Panc1 (cell line): ENCODE measurements around the gene MSH3. TPM values are rescaled to one million over a fixed set of nuclear protein-coding genes. Genes with fewer than 3 reads are reported as not detected.

Experiments used
- ATAC-seq: fragments of 200-7000 bp; cut with Tn5 transposase; 2 replicates; pipeline ENCODE4 v1.9.1; 2020; ENCODE audit warnings: mild to moderate bottlenecking, moderate library complexity
- BruUV-seq: library from RNA; stranded (reverse); fragments of 400-500 nt; replicated peaks from 2 replicates; lab custom pipeline; 2021; lab: Mats Ljungman, UMichigan
- CTCF ChIA-PET: fragments of 300-600 bp; sonication (Branson Sonifier 250); formaldehyde crosslinking; loops from one replicate; lab custom pipeline; 2022; ENCODE audit warnings: antibody characterized with exemption; lab: Charles Lee
- POLR2A ChIA-PET: fragments of 300-600 bp; sonication (Branson Sonifier 250); formaldehyde crosslinking; loops from one replicate; lab custom pipeline; 2022; ENCODE audit warnings: antibody characterized with exemption; lab: Charles Lee
- DNase-seq: peaks from one replicate; pipeline ENCODE4 v3.0.0-alpha.2; 2010; ENCODE audit warnings: low read depth, low spot score
- H3K27ac ChIP-seq: 2 replicates; pipeline ENCODE4 v1.5.1; 2011; ENCODE audit warnings: mild to moderate bottlenecking, low read length, inconsistent platforms
- H3K27me3 ChIP-seq: fragments of 200-500 bp; sonication (Bioruptor generic); 2 replicates; pipeline ENCODE4 v1.6.0; 2014; ENCODE audit warnings: low read length, inconsistent platforms; ENCODE audit not compliant: control insufficient read depth, insufficient read depth
- H3K36me3 ChIP-seq: fragments of 200-500 bp; sonication (Bioruptor generic); 2 replicates; pipeline ENCODE4 v1.5.1; 2014; ENCODE audit warnings: inconsistent platforms, mild to moderate bottlenecking, low read length, moderate library complexity; ENCODE audit not compliant: control insufficient read depth, insufficient read depth
- H3K4me1 ChIP-seq: 2 replicates; pipeline ENCODE4 v1.5.1; 2011; ENCODE audit warnings: inconsistent platforms, mild to moderate bottlenecking, low read length, moderate library complexity; ENCODE audit not compliant: control insufficient read depth, insufficient read depth
- H3K4me3 ChIP-seq, 2 experiments: 2 replicates each; pipeline ENCODE4 v1.5.1; 2011 to 2012; ENCODE audit warnings: low read depth in 2 of 2, low read length in 2 of 2, mild to moderate bottlenecking in 2 of 2, inconsistent platforms in 1 of 2, moderate library complexity in 1 of 2
- H3K9me3 ChIP-seq: fragments of 200-500 bp; sonication (Bioruptor generic); 2 replicates; pipeline ENCODE4 v1.5.1; 2014; ENCODE audit warnings: low read depth, mild to moderate bottlenecking, inconsistent platforms, low read length, moderate library complexity; ENCODE audit not compliant: control insufficient read depth, insufficient read depth
- POLR2AphosphoS5 ChIP-seq: IDR thresholded peaks from 2 replicates; pipeline ENCODE4 v1.6.1; 2012; ENCODE audit warnings: mild to moderate bottlenecking, low read depth, low read length, moderate library complexity
- SIN3A ChIP-seq: IDR thresholded peaks from 2 replicates; pipeline ENCODE4 v1.6.1; 2012; ENCODE audit warnings: low read depth, mild to moderate bottlenecking, low read length, moderate library complexity, borderline replicate concordance; ENCODE audit not compliant: insufficient read depth
- TCF7L2 ChIP-seq: IDR thresholded peaks from 2 replicates; pipeline ENCODE4 v1.6.1; 2011; ENCODE audit warnings: mild to moderate bottlenecking, low read depth, low read length, inconsistent platforms
- in situ Hi-C: cut with HindIII; loops from 2 replicates; pipeline ENCODE4 v1.10.0; 2016; ENCODE audit warnings: low sequenced_read_pairs, low pct_unique_long_range_greater_than_20kb
- intact Hi-C: fragments of 100-400 bp; cut with micrococcal nuclease; formaldehyde crosslinking; loops from one replicate; pipeline ENCODE4 v1.10.0; 2022; ENCODE audit not compliant: unreplicated experiment
- total RNA-seq: library from RNA; stranded (reverse); gene quantifications from one replicate; pipeline ENCODE4 v1.2.1, GENCODE V29; 2021; ENCODE audit not compliant: unreplicated experiment
- TF ChIP-seq, protein P1 (sequence below): fragments of 450-650 bp; IDR thresholded peaks from 2 replicates; pipeline ENCODE4 v1.5.1; 2017; ENCODE audit warnings: mild to moderate bottlenecking
- TF ChIP-seq, protein P2 (sequence below), 2 experiments: IDR thresholded peaks; 2 replicates each; pipeline ENCODE4 v1.6.1; 2011 to 2012; ENCODE audit warnings: low read depth in 2 of 2, control low read depth in 1 of 2, low read length in 1 of 2, mild to moderate bottlenecking in 1 of 2, moderate library complexity in 1 of 2; ENCODE audit not compliant: insufficient read depth in 1 of 2

The MSH3 gene
- total RNA-seq, 1 experiment from 2014 or later = 18.9 TPM

DNA sequence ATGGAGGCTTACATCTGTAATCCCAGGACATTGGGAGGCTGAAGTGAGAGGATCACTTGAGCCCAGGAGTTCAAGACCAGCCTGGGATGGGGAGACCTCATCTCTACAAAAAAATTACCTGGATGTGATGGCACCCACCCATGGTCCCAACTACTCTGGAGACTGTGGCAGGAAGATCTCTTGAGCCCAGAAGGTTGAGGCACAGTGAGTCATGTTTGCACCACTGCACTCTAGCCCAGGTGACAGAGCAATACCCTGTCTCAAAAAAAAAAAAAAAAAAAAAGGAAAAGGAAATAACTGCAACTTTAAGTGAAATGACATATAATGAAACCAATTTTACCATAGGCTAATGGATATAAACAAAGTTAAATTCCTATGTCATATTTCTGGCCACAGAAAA is 152.5 kb downstream of the MSH3 start:
- ChIA-PET POLR2A (no interaction called here), CTCF (no interaction called here)
- Histone ChIP-seq H3K9me3 (no peaks in the 10 kb centered on the region), H3K27me3 (no peaks in the 10 kb centered on the region), H3K27ac (no peak overlapping the region), H3K36me3 (no peaks in the 10 kb centered on the region; the same call in 1 of the 2 replicates), H3K4me3 (no peak overlapping the region), H3K4me1 (no peaks in the 10 kb centered on the region)
- BruUV-seq = no TSS peak
- intact Hi-C loops = no loop called here
- TF ChIP-seq POLR2AphosphoS5 (no peak), SIN3A (no peak), TCF7L2 (no peak)
- TF ChIP-seq, protein P1, sequence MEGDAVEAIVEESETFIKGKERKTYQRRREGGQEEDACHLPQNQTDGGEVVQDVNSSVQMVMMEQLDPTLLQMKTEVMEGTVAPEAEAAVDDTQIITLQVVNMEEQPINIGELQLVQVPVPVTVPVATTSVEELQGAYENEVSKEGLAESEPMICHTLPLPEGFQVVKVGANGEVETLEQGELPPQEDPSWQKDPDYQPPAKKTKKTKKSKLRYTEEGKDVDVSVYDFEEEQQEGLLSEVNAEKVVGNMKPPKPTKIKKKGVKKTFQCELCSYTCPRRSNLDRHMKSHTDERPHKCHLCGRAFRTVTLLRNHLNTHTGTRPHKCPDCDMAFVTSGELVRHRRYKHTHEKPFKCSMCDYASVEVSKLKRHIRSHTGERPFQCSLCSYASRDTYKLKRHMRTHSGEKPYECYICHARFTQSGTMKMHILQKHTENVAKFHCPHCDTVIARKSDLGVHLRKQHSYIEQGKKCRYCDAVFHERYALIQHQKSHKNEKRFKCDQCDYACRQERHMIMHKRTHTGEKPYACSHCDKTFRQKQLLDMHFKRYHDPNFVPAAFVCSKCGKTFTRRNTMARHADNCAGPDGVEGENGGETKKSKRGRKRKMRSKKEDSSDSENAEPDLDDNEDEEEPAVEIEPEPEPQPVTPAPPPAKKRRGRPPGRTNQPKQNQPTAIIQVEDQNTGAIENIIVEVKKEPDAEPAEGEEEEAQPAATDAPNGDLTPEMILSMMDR = no peak
- TF ChIP-seq, protein P2, sequence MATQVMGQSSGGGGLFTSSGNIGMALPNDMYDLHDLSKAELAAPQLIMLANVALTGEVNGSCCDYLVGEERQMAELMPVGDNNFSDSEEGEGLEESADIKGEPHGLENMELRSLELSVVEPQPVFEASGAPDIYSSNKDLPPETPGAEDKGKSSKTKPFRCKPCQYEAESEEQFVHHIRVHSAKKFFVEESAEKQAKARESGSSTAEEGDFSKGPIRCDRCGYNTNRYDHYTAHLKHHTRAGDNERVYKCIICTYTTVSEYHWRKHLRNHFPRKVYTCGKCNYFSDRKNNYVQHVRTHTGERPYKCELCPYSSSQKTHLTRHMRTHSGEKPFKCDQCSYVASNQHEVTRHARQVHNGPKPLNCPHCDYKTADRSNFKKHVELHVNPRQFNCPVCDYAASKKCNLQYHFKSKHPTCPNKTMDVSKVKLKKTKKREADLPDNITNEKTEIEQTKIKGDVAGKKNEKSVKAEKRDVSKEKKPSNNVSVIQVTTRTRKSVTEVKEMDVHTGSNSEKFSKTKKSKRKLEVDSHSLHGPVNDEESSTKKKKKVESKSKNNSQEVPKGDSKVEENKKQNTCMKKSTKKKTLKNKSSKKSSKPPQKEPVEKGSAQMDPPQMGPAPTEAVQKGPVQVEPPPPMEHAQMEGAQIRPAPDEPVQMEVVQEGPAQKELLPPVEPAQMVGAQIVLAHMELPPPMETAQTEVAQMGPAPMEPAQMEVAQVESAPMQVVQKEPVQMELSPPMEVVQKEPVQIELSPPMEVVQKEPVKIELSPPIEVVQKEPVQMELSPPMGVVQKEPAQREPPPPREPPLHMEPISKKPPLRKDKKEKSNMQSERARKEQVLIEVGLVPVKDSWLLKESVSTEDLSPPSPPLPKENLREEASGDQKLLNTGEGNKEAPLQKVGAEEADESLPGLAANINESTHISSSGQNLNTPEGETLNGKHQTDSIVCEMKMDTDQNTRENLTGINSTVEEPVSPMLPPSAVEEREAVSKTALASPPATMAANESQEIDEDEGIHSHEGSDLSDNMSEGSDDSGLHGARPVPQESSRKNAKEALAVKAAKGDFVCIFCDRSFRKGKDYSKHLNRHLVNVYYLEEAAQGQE (IDR thresholded peaks at IDR 0.05; ENCODE audit: insufficient read depth in 1 of 2, low read depth in 2 of 2, low read length in 1 of 2) = no peak
- in situ Hi-C loops = no loop called here
- no peak for ATAC-seq
- no peak for DNase-seq

DNA sequence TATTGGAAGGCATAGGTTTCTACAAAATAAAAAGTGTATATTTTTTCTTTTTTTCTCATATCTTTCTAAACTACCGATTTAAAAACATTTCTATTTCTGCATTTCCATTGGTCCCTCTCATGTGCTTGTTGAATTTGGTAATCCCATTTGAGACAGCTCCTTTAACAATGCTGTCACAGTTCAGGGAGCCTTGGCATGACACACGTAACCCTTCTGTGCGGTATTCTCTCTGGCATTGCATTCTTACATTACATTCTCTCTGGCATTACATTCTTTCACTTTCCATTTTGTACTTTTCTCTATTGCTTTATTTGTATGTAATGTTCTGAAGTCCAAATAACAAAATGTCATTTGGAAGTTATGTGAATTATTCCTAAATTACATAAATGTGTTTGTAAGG is 155.0 kb downstream of the MSH3 start:
- ATAC-seq = no peak

More for the DNA sequence above, 155.0 kb downstream of the MSH3 start:
- Histone ChIP-seq H3K4me3 (no peak overlapping the region), H3K36me3 (no peaks in the 10 kb centered on the region; the same call in 1 of the 2 replicates), H3K9me3 (no peaks in the 10 kb centered on the region), H3K4me1 (no peaks in the 10 kb centered on the region), H3K27ac (no peak overlapping the region), H3K27me3 (no peaks in the 10 kb centered on the region)
- intact Hi-C loops = no loop called here
- in situ Hi-C loops = no loop called here
- no peak for DNase-seq
- CTCF ChIA-PET = no interaction called here
- POLR2A ChIA-PET = no interaction called here
- BruUV-seq = no TSS peak
- no peak for TF ChIP-seq SIN3A
- TF ChIP-seq TCF7L2 = no peak
- TF ChIP-seq POLR2AphosphoS5 = no peak
- TF ChIP-seq, protein P1 = no peak
- TF ChIP-seq, protein P2 (IDR thresholded peaks at IDR 0.05; ENCODE audit: insufficient read depth in 1 of 2, low read depth in 2 of 2, low read length in 1 of 2) = no peak
